Muscle layer of colon (tissue), 2 donors: ENCODE data around the gene HEBP1.

Experiments
- H3K27ac ChIP-seq: one replicate; pipeline ENCODE4 v1.7.0; 2013; ENCODE audit warnings: low read depth, mild to moderate bottlenecking, low read length, moderate library complexity
- H3K27me3 ChIP-seq, 2 donors: one replicate each; pipeline ENCODE4 v1.7.0; 2013; ENCODE audit warnings: low read length in 2 of 2, mild to moderate bottlenecking in 2 of 2; ENCODE audit not compliant: insufficient read depth in 2 of 2, control insufficient read depth in 1 of 2
- H3K36me3 ChIP-seq: one replicate; pipeline ENCODE4 v1.7.0; 2013; ENCODE audit warnings: mild to moderate bottlenecking, low read length; ENCODE audit not compliant: insufficient read depth
- H3K4me1 ChIP-seq: one replicate; pipeline ENCODE4 v1.7.0; 2013; ENCODE audit warnings: mild to moderate bottlenecking, low read length; ENCODE audit not compliant: insufficient read depth
- H3K4me3 ChIP-seq, 2 donors: one replicate each; pipeline ENCODE4 v1.7.0; 2013; ENCODE audit warnings: low read length in 2 of 2, low read depth in 1 of 2, mild to moderate bottlenecking in 1 of 2, moderate library complexity in 1 of 2
- H3K9ac ChIP-seq: one replicate; pipeline ENCODE4 v1.7.0; 2013; ENCODE audit warnings: low read length
- H3K9me3 ChIP-seq: one replicate; pipeline ENCODE4 v1.7.0; 2013; ENCODE audit warnings: mild to moderate bottlenecking, low read length
- donor health status: abdominal sarcoma.
- donor health status: Adenocarcinoma of cecum.

HEBP1 gene

DNA sequence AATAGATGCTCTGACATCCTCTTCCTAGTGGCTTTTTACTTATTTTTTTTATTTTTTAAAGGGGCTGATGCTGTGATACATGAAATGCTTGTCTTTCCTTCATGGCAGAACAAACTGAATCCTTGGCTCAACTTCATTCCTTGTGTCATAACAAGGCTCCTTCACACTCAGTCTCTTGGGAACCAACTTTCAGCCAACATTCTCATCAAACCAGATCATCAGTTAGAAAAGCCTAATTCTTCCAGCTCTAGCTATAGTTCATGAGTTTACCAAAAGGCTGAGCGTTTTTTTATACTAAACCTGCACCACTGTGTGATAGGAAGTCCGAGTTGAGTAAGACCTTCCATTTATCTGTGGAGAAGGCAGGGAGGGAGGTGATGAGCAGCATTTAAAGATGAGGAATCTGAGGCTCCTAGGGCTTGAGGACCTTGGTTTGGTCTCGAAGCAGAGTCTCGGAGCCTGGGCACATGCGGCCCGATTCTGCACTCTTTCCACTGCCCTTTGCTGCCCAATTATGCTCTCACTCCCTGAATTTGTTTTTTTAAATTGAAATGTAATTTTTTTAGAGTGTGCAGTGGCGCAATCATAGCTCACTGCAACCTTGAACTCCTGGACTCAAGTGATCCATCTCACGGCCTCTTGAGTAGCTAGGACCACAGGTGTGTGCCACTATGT, 56.3 kb downstream of the HEBP1 start:
- Histone ChIP-seq H3K4me3 (no peak overlapping the region), H3K4me1 (no peaks in the 10 kb centered on the region), H3K9ac (no peak overlapping the region), H3K27me3 (no peaks in the 10 kb centered on the region), H3K9me3 (no peaks in the 10 kb centered on the region), H3K27ac (no peak overlapping the region), H3K36me3 (no peaks in the 10 kb centered on the region)

- Histone ChIP-seq H3K36me3 (no peaks in the 10 kb centered on the region), H3K4me1 (no peaks in the 10 kb centered on the region), H3K9ac (no peak overlapping the region), H3K9me3 (no peaks in the 10 kb centered on the region), H3K27ac (no peak overlapping the region), H3K4me3 (no peak overlapping the region), H3K27me3 (no peaks in the 10 kb centered on the region)
These were observed 58.4 kb downstream of the HEBP1 start for GRCh38 chr12:12941450-12942350.

- Histone ChIP-seq H3K9me3 (no peaks in the 10 kb centered on the region), H3K4me1 (no peaks in the 10 kb centered on the region), H3K36me3 (no peaks in the 10 kb centered on the region), H3K27me3 (no peaks in the 10 kb centered on the region), H3K27ac (no peak overlapping the region), H3K9ac (no peak overlapping the region), H3K4me3 (no peak overlapping the region)
These were observed 60.2 kb downstream of the HEBP1 start for GRCh38 chr12:12939888-12940287.

DNA sequence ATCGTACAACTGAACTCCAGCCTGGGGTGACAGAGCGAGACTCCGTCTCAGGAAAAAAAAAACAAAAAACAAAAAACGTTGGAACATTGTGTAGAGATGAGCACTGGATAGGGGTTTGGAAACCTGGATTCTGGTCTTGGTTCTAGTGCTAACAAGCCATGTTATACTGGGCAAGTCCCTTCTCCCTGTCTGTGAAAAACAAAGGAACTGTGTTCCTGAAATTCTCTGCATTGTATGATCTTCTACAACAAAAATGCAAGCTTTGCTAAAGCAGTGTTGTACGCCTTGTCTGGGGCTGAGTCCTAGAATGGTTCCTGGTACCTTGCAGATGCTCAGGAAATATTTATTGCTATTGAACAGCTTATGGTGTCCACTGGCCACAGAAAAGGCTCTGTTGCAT, 61.5 kb downstream of the HEBP1 start:
- H3K4me3 ChIP-seq: no peak overlapping the region
- H3K9ac ChIP-seq: no peak overlapping the region
- H3K27me3 ChIP-seq: no peaks in the 10 kb centered on the region
- H3K4me1 ChIP-seq: no peaks in the 10 kb centered on the region
- no peaks in the 10 kb centered on the region for H3K9me3 ChIP-seq
- H3K27ac ChIP-seq: no peak overlapping the region
- no peaks in the 10 kb centered on the region for H3K36me3 ChIP-seq

DNA sequence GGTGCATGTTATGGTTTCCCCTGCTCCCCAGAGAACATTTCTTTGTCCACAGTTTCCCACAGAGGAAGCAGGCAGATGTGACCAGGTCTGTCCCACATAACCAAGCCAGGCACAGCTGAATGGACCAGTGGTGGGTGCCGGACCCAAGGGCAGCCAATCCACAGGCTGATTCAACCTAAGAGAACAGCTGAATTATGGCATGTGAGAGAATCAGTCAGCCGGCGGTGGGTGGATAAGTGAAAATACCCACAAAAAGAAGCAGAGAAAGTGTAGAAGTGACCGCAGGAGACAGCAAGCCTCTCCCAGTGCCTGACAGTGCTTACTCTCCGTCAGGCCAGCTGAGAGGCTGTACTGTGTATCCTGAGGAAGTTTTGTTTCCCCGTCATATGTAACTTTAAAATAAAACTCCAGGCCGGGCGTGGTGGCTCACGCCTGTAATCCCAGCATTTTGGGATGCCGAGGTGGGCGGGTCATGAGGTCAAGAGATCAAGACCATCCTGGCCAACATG, 63.0 kb downstream of the HEBP1 start:
- no peaks in the 10 kb centered on the region for H3K4me1 ChIP-seq
- no peak overlapping the region for H3K9ac ChIP-seq
- H3K27me3 ChIP-seq: no peaks in the 10 kb centered on the region
- no peaks in the 10 kb centered on the region for H3K9me3 ChIP-seq
- no peak overlapping the region for H3K27ac ChIP-seq
- H3K36me3 ChIP-seq: no peaks in the 10 kb centered on the region
- H3K4me3 ChIP-seq: no peak overlapping the region

- Histone ChIP-seq H3K4me1 (no peaks in the 10 kb centered on the region), H3K4me3 (no peak overlapping the region), H3K27ac (no peak overlapping the region), H3K36me3 (no peaks in the 10 kb centered on the region), H3K9ac (no peak overlapping the region), H3K27me3 (no peaks in the 10 kb centered on the region), H3K9me3 (no peaks in the 10 kb centered on the region)
These were observed 65.5 kb downstream of the HEBP1 start for GRCh38 chr12:12934556-12934955.

DNA sequence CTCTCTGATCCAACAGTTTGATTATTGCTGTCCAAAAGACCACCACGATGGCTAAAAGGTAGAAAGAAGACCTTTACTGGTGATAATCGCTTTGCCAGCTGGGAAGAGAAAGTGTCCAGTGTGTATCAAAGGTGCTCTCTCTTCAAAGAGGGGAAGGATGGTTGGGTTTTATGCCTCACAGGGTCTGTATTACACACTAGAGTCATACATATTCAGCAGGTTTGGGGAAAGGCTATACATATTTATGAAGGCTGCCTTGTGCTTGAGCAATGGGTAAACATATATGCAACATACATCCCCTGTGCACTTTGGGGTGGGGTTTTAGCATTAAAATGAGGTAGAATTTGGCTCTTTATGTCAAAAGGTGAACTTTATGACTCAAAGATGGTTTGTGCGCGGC, 66.3 kb downstream of the HEBP1 start:
- no peak overlapping the region for H3K4me3 ChIP-seq
- H3K36me3 ChIP-seq: no peaks in the 10 kb centered on the region
- no peaks in the 10 kb centered on the region for H3K27me3 ChIP-seq
- no peak overlapping the region for H3K27ac ChIP-seq
- no peaks in the 10 kb centered on the region for H3K4me1 ChIP-seq
- H3K9me3 ChIP-seq: no peaks in the 10 kb centered on the region
- no peak overlapping the region for H3K9ac ChIP-seq

GRCh38 chr12:12930633-12931219, 69.3 kb downstream of the HEBP1 start:
- no peaks in the 10 kb centered on the region for H3K4me1 ChIP-seq
- H3K9ac ChIP-seq: no peak overlapping the region
- H3K27ac ChIP-seq: no peak overlapping the region
- no peaks in the 10 kb centered on the region for H3K27me3 ChIP-seq
- no peaks in the 10 kb centered on the region for H3K9me3 ChIP-seq
- H3K4me3 ChIP-seq: no peak overlapping the region
- H3K36me3 ChIP-seq: no peaks in the 10 kb centered on the region

GRCh38 chr12:12929696-12930095, 70.4 kb downstream of the HEBP1 start:
- no peak overlapping the region for H3K27ac ChIP-seq
- H3K4me1 ChIP-seq: no peaks in the 10 kb centered on the region
- H3K27me3 ChIP-seq: no peaks in the 10 kb centered on the region
- no peak overlapping the region for H3K9ac ChIP-seq
- no peaks in the 10 kb centered on the region for H3K36me3 ChIP-seq
- no peaks in the 10 kb centered on the region for H3K9me3 ChIP-seq
- H3K4me3 ChIP-seq: no peak overlapping the region

GRCh38 chr12:12927211-12928079, 72.6 kb downstream of the HEBP1 start:
- H3K4me3 ChIP-seq: no peak overlapping the region
- H3K27me3 ChIP-seq: no peaks in the 10 kb centered on the region

DNA sequence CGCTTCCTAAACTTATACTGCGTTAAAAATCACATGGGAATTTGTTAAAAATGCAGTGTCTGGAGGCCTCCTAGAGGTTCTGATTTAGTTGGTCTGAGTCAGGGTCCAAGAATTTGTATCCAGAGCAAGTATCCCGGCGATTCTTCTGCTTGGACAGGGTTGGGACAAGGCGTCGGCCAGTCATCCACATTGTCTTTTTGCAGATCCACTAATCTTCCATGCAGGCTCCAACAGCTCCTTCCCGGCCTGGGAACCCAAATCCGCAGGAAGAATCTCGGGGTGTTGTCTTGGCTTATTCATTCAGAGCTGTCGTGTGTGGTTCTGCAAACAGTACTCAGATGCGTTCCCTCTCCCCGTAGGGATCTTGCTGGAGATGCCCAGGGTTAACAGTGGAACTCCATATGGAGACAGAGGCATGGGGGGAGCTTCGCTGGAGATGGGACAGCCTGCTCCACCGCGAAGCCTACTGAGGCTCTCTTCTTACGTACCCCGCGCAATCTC, 73.4 kb downstream of the HEBP1 start:
- no peaks in the 10 kb centered on the region for H3K36me3 ChIP-seq
- H3K9ac ChIP-seq: no peak overlapping the region
- H3K27ac ChIP-seq: no peak overlapping the region
- H3K4me3 ChIP-seq: no peak overlapping the region
- no peaks in the 10 kb centered on the region for H3K9me3 ChIP-seq
- H3K4me1 ChIP-seq: no peaks in the 10 kb centered on the region
- no peaks in the 10 kb centered on the region for H3K27me3 ChIP-seq

More at GRCh38 chr12:12927211-12928079, 72.6 kb downstream of the HEBP1 start:
- Histone ChIP-seq H3K36me3 (no peaks in the 10 kb centered on the region), H3K4me1 (no peaks in the 10 kb centered on the region), H3K27ac (no peak overlapping the region), H3K9me3 (no peaks in the 10 kb centered on the region), H3K9ac (no peak overlapping the region)
